Measurements from ENCODE around the gene VAMP3.
A peak's percentile ranks its signal among the peaks of the same experiment; 100 is the strongest.

VAMP3 gene

DNA sequence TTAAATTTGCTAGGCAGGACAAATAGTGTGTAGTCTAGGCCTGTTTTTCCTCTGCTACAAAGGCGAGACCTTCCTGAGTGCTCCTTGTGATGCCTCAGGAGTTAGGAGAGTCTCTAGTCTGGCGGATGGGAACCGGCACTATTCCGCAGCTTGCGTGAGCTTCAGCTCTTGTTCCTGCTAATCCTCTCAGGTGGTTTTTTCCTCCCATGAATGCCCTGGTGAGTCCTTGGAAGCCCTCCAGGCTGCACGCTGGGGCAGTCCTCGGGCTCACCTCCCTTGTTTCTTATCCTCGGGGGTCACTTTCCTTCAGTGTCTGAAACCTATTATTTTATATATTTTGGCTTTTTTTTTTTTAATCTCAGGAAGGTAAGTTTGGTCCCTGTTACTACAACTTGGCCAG is 53.6 kb downstream of the VAMP3 start:
- peaks cover 5% of the 10 kb centered on the region for H3K4me1 Mint-ChIP-seq
- no peaks in the 10 kb centered on the region for H3K27me3 Mint-ChIP-seq (ENCODE audit: low read depth, poor library complexity)
- no peaks in the 10 kb centered on the region for H3K9me3 Mint-ChIP-seq
- H3K4me3 Mint-ChIP-seq: no peak overlapping the region
- DNase-seq: no peak
- peaks cover 24% of the 10 kb centered on the region for H3K36me3 Mint-ChIP-seq (ENCODE audit: low read depth)
- TF ChIP-seq, protein P1, sequence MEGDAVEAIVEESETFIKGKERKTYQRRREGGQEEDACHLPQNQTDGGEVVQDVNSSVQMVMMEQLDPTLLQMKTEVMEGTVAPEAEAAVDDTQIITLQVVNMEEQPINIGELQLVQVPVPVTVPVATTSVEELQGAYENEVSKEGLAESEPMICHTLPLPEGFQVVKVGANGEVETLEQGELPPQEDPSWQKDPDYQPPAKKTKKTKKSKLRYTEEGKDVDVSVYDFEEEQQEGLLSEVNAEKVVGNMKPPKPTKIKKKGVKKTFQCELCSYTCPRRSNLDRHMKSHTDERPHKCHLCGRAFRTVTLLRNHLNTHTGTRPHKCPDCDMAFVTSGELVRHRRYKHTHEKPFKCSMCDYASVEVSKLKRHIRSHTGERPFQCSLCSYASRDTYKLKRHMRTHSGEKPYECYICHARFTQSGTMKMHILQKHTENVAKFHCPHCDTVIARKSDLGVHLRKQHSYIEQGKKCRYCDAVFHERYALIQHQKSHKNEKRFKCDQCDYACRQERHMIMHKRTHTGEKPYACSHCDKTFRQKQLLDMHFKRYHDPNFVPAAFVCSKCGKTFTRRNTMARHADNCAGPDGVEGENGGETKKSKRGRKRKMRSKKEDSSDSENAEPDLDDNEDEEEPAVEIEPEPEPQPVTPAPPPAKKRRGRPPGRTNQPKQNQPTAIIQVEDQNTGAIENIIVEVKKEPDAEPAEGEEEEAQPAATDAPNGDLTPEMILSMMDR (IDR thresholded peaks at IDR 0.05): no peak
- no peak overlapping the region for H3K27ac Mint-ChIP-seq

DNA sequence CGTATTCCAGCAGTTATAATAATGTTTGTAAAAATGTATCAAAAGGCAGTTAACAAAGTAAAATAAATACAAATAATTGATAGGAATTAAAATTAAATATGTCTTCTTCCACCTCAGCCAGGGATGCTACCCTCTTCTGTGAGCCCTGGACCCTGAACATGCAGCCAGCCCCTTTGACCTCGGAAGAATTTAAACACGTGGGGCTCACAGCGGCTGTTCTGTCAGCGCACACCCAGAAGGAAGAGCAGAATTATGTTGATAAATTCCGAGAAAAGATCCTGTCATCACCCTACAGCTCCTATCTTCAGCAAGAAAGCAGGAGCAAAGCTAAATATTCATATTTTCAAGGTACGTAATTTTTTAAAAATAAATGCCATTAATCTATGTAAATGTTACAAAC is 55.3 kb downstream of the VAMP3 start:
- no peak for DNase-seq
- no peaks in the 10 kb centered on the region for H3K27me3 Mint-ChIP-seq (ENCODE audit: low read depth, poor library complexity)
- no peak overlapping the region for H3K4me3 Mint-ChIP-seq
- H3K4me1 Mint-ChIP-seq: peaks cover 5% of the 10 kb centered on the region
- no peaks in the 10 kb centered on the region for H3K9me3 Mint-ChIP-seq
- TF ChIP-seq, protein P1 (IDR thresholded peaks at IDR 0.05): no peak
- peak overlapping the region; percentile 61 for H3K27ac Mint-ChIP-seq
- H3K36me3 Mint-ChIP-seq (ENCODE audit: low read depth): peaks cover 20% of the 10 kb centered on the region

- TF ChIP-seq, protein P1 (IDR thresholded peaks at IDR 0.05): no peak
- H3K36me3 Mint-ChIP-seq (ENCODE audit: low read depth): peaks cover 14% of the 10 kb centered on the region
- DNase-seq: no peak
- no peak overlapping the region for H3K27ac Mint-ChIP-seq
- H3K9me3 Mint-ChIP-seq: no peaks in the 10 kb centered on the region
- no peak overlapping the region for H3K4me3 Mint-ChIP-seq
- H3K27me3 Mint-ChIP-seq (ENCODE audit: low read depth, poor library complexity): no peaks in the 10 kb centered on the region
- H3K4me1 Mint-ChIP-seq: peaks cover 5% of the 10 kb centered on the region
Observed at GRCh38 chr1:7827126-7827955, 56.2 kb downstream of the VAMP3 start.

Data from nephron progenitor cell (in vitro differentiated cells).